ENCODE data around the gene SGCA. TPM values are rescaled to one million over a fixed set of nuclear protein-coding genes. Genes with fewer than 3 reads are reported as not detected.

The SGCA gene
- total and polyA plus RNA-seq, 2 of the 13 experiments (the other 11 are each of a cell fraction or from before 2014, with no cell fraction given), result not detected

- TF ChIP-seq SRF (IDR thresholded peaks at IDR 0.05; ENCODE audit: low read depth, low read length), result no peak
- TF ChIP-seq RBM39 (IDR thresholded peaks at IDR 0.05; ENCODE audit: low read depth, low read length, poor library complexity, severe bottlenecking), result no peak
- TF ChIP-seq ZNF652 (CRISPR knock-in tag; IDR thresholded peaks at IDR 0.05; ENCODE audit: borderline replicate concordance, low read depth), result peak; percentile 48; the same call in 1 of the 2 replicates
- TF ChIP-seq ZNF878 (CRISPR knock-in tag; IDR thresholded peaks at IDR 0.05), result no peak
- TF ChIP-seq SP140L (CRISPR knock-in tag; IDR thresholded peaks at IDR 0.05; ENCODE audit: borderline replicate concordance), result no peak
- no peak for TF ChIP-seq CREBL2 (CRISPR knock-in tag; IDR thresholded peaks at IDR 0.05; ENCODE audit: borderline replicate concordance)
- TF ChIP-seq HOMEZ (CRISPR knock-in tag; IDR thresholded peaks at IDR 0.05; ENCODE audit: low read depth), result peak; percentile 77
- TF ChIP-seq PHF21A (CRISPR knock-in tag; IDR thresholded peaks at IDR 0.05), result peak; percentile 61
- no peak for TF ChIP-seq ZNF382 (CRISPR knock-in tag; IDR thresholded peaks at IDR 0.05; ENCODE audit: borderline replicate concordance)
- no peak for TF ChIP-seq ATF7-NPFF (CRISPR knock-in tag; IDR thresholded peaks at IDR 0.05; ENCODE audit: low read depth)
- no peak for TF ChIP-seq EHMT2 (IDR thresholded peaks at IDR 0.05; ENCODE audit: borderline replicate concordance, low read depth, low read length)
- TF ChIP-seq ATRX (CRISPR knock-in tag; IDR thresholded peaks at IDR 0.05; ENCODE audit: borderline replicate concordance), result no peak
- TF ChIP-seq ZNF121 (CRISPR knock-in tag; IDR thresholded peaks at IDR 0.05), result peak; percentile 97
- no peak for TF ChIP-seq JUN (CRISPR knock-in tag; IDR thresholded peaks at IDR 0.05)
- TF ChIP-seq SMAD9 (CRISPR knock-in tag; IDR thresholded peaks at IDR 0.05), result no peak
- TF ChIP-seq RFXAP (CRISPR knock-in tag; IDR thresholded peaks at IDR 0.05; ENCODE audit: borderline replicate concordance), result no peak
- no peak for TF ChIP-seq XBP1 (CRISPR knock-in tag; IDR thresholded peaks at IDR 0.05)
- no peak for TF ChIP-seq HMGA1 (CRISPR knock-in tag; conservative IDR thresholded peaks at IDR 0.05)
- no peak for TF ChIP-seq CAMTA2 (CRISPR knock-in tag; IDR thresholded peaks at IDR 0.05; ENCODE audit: borderline replicate concordance)
- peak; percentile 54; the same call in 1 of the 2 replicates for TF ChIP-seq TFDP1 (CRISPR knock-in tag; IDR thresholded peaks at IDR 0.05; ENCODE audit: borderline replicate concordance)
- peak; percentile 68 for TF ChIP-seq ZNF687 (CRISPR knock-in tag; IDR thresholded peaks at IDR 0.05)
- peak; percentile 69; the same call in 1 of the 2 replicates for TF ChIP-seq ZNF414 (CRISPR knock-in tag; IDR thresholded peaks at IDR 0.05)
These were observed 13.8 kb upstream of the SGCA start (continued) for GRCh38 chr17:50151937-50152547.
